Heart right ventricle (tissue), 16 donors: ENCODE results near the gene ACBD4. TPM values are rescaled to one million over a fixed set of nuclear protein-coding genes. Genes with fewer than 3 reads are reported as not detected.

Experiments
- ATAC-seq, 8 donors: fragments of 200-7000 bp; cut with Tn5 transposase; one replicate each; pipeline ENCODE4 v1.9.1; 2020; ENCODE audit warnings: mild to moderate bottlenecking in 8 of 8, moderate library complexity in 8 of 8, moderate number of reproducible peaks in 1 of 8
- DNase-seq, 2 donors: peaks; one replicate each; pipeline ENCODE4 v3.0.0-alpha.2; 2020
- H3K27ac ChIP-seq, 10 donors: fragments of 200-600 bp; sonication (generic) in 2 of 10; one replicate each; pipeline versions ENCODE4 v1.5.0 to v1.8.0; 2020 to 2022; ENCODE audit warnings: mild to moderate bottlenecking in 3 of 10
- H3K27me3 ChIP-seq, 7 donors: fragments of 200-600 bp; one replicate each; pipeline ENCODE4 v1.8.0; 2021 to 2022; ENCODE audit warnings: mild to moderate bottlenecking in 2 of 7
- H3K36me3 ChIP-seq, 9 donors: fragments of 200-600 bp; sonication (generic) in 1 of 9; one replicate each; pipeline versions ENCODE4 v1.5.0 to v1.8.0; 2020 to 2022; ENCODE audit warnings: mild to moderate bottlenecking in 2 of 9
- H3K4me1 ChIP-seq, 9 donors: fragments of 200-600 bp; sonication (generic) in 1 of 9; one replicate each; pipeline versions ENCODE4 v1.5.0 to v1.8.0; 2020 to 2022; ENCODE audit warnings: mild to moderate bottlenecking in 4 of 9
- H3K4me3 ChIP-seq, 10 donors: fragments of 200-600 bp; sonication (generic) in 2 of 10; one replicate each; pipeline versions ENCODE4 v1.5.0 to v1.8.0; 2020 to 2022; ENCODE audit warnings: mild to moderate bottlenecking in 7 of 10, moderate library complexity in 2 of 10
- H3K9me3 ChIP-seq, 11 donors: fragments of 200-600 bp in 10 of 11; sonication (generic) in 2 of 11; one replicate each; pipeline versions ENCODE4 v1.5.0 to v1.8.0; 2013 to 2022; ENCODE audit warnings: mild to moderate bottlenecking in 2 of 11, control low read depth in 1 of 11, moderate library complexity in 1 of 11
- CTCF ChIP-seq, 9 donors: fragments of 200-600 bp; sonication (generic) in 2 of 9; IDR thresholded peaks; one replicate each; pipeline versions ENCODE4 v1.5.0 to v1.8.0; 2021 to 2022; ENCODE audit warnings: antibody characterized with exemption in 9 of 9, mild to moderate bottlenecking in 5 of 9, moderate library complexity in 1 of 9
- WGBS, 2 donors: extraction: QIAGEN DNeasy Blood & Tissue Kit; methylation state at CpG; one replicate each; pipeline ENCODE4 v1.1.7; 2013; ENCODE audit warnings: inconsistent platforms in 1 of 2; 5-methylcytosine and 5-hydroxymethylcytosine counted together
- intact Hi-C, 10 donors: fragments of 100-400 bp; cut with DNase I; formaldehyde crosslinking; loops; one replicate each; pipeline versions ENCODE4 v1.11.1 to v1.14.2; 2022
- polyA plus RNA-seq, 2 donors: library from polyadenylated mRNA; stranded (reverse); fragments of 200-250 nt; gene quantifications; one replicate each; pipeline ENCODE4 v1.2.3, GENCODE V29; 2013
- total RNA-seq, 10 donors: library from RNA; stranded (reverse); fragmentation: NEBNext Ultra II Directional in 3 of 10; extraction: Animal tissue kit (Norgen Biotek cat#: 25700) in 3 of 10; gene quantifications; one replicate each; pipeline versions ENCODE4 v1.2.1 to v1.2.4, GENCODE V29; 2021 to 2023
- donor health status: Arrhythmogenic right ventricular cardiomyopathy.
- donor health status: ischemic (EF 13 %, LVEDD 7.1; RV severe dilation, severe dysfunction).
- donor health status: healthy with polysubstance abuse.
- donor health status: DM: no; HTN: yes; CAD: no.
- donor health status: DM: no; HTN: no; CAD: no.
- donor health status: ischemic (EF 25% LVEDD 6.9; RV normal size, moderate dysfunction).
- donor health status: ischemic (EF 25% LVEDD 5.7; RV mildly dilated, moderate dysfunction).
- donor health status: healthy.
- donor health status: DM: yes; HTN: yes; CAD: no.
- donor health status: Ischemic cardiomyopathy.
- donor health status: ischemic (EF 35%, LVEDD 5.7; RV mildly dilated, moderate dysfunction).
- donor health status: nonischemic (EF 11% LVEDD 7.7; RV severe dilation, severe dysfunction).
- donor health status: DM: yes; HTN: yes; CAD: no.
- donor health status: PGD.
- donor health status: ischemic (EF 29% LVEDD 5.4; RV normal size, mild dysfunction).
- donor health status: nonischemic (EF 23%, LVEDD 6.1; RV moderate dilation, normal function).

The ACBD4 gene
- total and polyA plus RNA-seq, 12 donors = 4.2 to 16.7 (median 7.3) TPM

- H3K36me3 ChIP-seq = peaks cover 0 to 13% (median 0%) of the 10 kb centered on the region in 9 donors
- intact Hi-C loops = no loop called here
- peaks cover 15 to 40% (median 28%) of the 10 kb centered on the region in 9 donors for H3K4me1 ChIP-seq
- 36 to 39% methylated on average over 20 of the region's 20 CpGs for WGBS, 2 donors
- no peaks in the 10 kb centered on the region for H3K9me3 ChIP-seq
- H3K27me3 ChIP-seq = no peaks in the 10 kb centered on the region
- ATAC-seq (peak in 7 of 8 donors; percentile 6 to 43 (median 25)), DNase-seq (peak in 1 of 2 donors; percentile 20)
- no peak for TF ChIP-seq CTCF (IDR thresholded peaks at IDR 0.05)
- peak overlapping the region; percentile 70 to 94 (median 84) for H3K27ac ChIP-seq
- peak overlapping the region in 7 of 10 donors; percentile 11 to 47 (median 35) for H3K4me3 ChIP-seq
Observed at GRCh38 chr17:45171338-45172231, 36.1 kb downstream of the ACBD4 start.

DNA sequence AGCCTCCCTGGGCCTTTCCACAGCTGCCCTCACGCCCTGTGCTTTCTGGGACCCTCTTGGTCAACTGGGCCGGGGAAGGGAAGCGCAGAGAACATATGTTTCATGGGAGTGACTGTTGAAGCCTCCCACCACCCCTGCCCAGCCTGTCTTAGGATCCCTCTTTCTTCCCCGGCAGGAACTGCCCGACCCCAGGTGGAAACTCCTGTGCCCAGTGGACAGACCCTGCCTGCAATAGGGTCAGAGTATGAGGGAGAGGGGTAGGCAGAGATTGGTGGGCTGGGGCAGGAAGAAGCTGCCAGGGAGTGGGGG is 36.7 kb downstream of the ACBD4 start:
- no peak for ATAC-seq
- Histone ChIP-seq H3K27me3 (no peaks in the 10 kb centered on the region), H3K4me3 (peak overlapping the region in 7 of 10 donors; percentile 19 to 47 (median 35)), H3K9me3 (no peaks in the 10 kb centered on the region), H3K4me1 (peaks cover 15 to 40% (median 28%) of the 10 kb centered on the region in 9 donors), H3K27ac (peak overlapping the region; percentile 70 to 94 (median 84)), H3K36me3 (peaks cover 0 to 13% (median 0%) of the 10 kb centered on the region in 9 donors)
- TF ChIP-seq CTCF (IDR thresholded peaks at IDR 0.05) = no peak
- WGBS, 2 donors = 71 to 82% methylated on average over 5 of the region's 5 CpGs
- intact Hi-C loops = no loop called here
- no peak for DNase-seq

DNA sequence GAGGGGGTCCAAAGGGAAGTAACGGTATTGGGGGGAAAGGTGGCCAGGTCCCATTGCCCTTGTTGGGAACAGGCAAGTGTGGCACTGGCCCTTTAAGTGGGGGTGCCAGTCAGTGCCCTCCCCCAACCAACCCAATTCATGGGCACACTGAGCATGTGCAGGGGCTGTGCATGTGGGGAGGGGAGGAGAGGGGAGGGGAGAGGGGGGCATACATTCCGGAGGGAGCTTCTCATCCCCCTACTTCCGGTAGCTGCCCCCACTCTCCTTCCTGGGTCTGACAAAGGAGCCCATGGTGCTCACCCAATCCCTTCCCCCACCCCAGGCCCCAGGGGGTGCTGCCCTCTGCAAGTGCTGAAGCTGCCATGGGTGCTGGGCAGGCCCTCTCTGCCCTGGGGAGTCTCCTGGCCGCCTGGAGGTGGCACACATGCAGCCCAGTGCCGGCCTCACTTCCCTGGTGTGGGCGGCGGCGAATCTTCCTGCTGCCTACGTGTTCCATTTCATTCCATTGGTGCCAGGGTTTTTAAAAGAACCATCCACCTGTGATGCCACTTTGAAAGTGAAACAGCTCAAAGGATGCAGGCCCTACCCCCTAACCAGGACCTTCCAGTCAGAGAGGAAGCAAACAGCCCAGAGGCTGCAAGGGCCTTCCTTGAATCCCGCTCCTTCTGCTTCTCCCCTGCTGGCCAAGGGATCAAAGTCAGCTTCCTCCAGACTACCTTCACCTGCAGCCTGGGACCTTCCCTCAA is 37.2 kb downstream of the ACBD4 start:
- ATAC-seq (peak; percentile 79 to 91 (median 86)), DNase-seq (peak; percentile 57 to 70)
- peak in 2 of 9 donors; percentile 9 to 22 for TF ChIP-seq CTCF (IDR thresholded peaks at IDR 0.05)
- Histone ChIP-seq H3K4me3 (peak overlapping the region in 7 of 10 donors; percentile 19 to 47 (median 36)), H3K36me3 (peaks cover 0 to 13% (median 0%) of the 10 kb centered on the region in 9 donors), H3K9me3 (no peaks in the 10 kb centered on the region), H3K27ac (peak overlapping the region; percentile 70 to 94 (median 84)), H3K27me3 (no peaks in the 10 kb centered on the region), H3K4me1 (peaks cover 15 to 40% (median 28%) of the 10 kb centered on the region in 9 donors)
- 37 to 39% methylated on average over 10 of the region's 10 CpGs for WGBS, 2 donors
- intact Hi-C loops = no loop called here

DNA sequence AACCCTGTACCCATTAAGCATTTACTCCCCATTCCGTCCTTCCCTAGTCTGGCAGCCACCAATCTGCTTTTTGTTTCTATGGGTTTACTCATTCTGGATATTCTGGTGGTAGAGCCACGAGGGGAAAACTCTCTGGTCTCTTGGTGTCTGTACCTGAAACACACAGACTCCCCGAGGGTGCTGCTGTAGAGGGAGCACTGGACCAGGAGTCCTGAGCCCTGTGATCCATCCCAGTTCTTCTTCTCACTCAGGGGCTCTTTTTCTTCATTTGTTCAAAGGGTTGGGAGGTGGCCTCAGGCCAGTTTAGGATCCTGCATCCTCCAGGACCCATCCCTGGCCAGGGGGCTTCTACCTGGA is 40.2 kb downstream of the ACBD4 start:
- ATAC-seq (no peak), DNase-seq (no peak)
- Histone ChIP-seq H3K9me3 (no peaks in the 10 kb centered on the region), H3K4me1 (peaks cover 15 to 36% (median 22%) of the 10 kb centered on the region in 9 donors), H3K27ac (no peak overlapping the region), H3K4me3 (no peak overlapping the region), H3K27me3 (no peaks in the 10 kb centered on the region), H3K36me3 (no peaks in the 10 kb centered on the region)
- 85 to 87% methylated on average over 3 of the region's 3 CpGs for WGBS, 2 donors
- intact Hi-C loops = no loop called here
- no peak for TF ChIP-seq CTCF (IDR thresholded peaks at IDR 0.05)
